Fibroblast of lung (primary cell): ENCODE data around the gene PHC2. TPM values are rescaled to one million over a fixed set of nuclear protein-coding genes. Genes with fewer than 3 reads are reported as not detected.

Source experiments
- DNase-seq, 2 donors: peaks; one replicate each; pipeline versions ENCODE4 v3.0.0 to v3.0.0-alpha.2; 2010; ENCODE audit warnings: low read depth in 2 of 2
- H2AFZ ChIP-seq: 2 replicates; pipeline ENCODE4 v1.5.1; 2012; ENCODE audit warnings: low read length, control low read depth, inconsistent platforms
- H3K27ac ChIP-seq: 2 replicates; pipeline ENCODE4 v1.5.1; 2011; ENCODE audit warnings: low read length, control low read depth; ENCODE audit not compliant: insufficient read depth
- H3K27me3 ChIP-seq: 2 replicates; pipeline ENCODE4 v1.5.1; 2011; ENCODE audit warnings: mild to moderate bottlenecking, low read length; ENCODE audit not compliant: control insufficient read depth, insufficient read depth
- H3K36me3 ChIP-seq: 2 replicates; pipeline ENCODE4 v1.5.1; 2011; ENCODE audit warnings: low read length; ENCODE audit not compliant: control insufficient read depth, insufficient read depth
- H3K4me1 ChIP-seq: 2 replicates; pipeline ENCODE4 v1.5.1; 2011; ENCODE audit warnings: low read length; ENCODE audit not compliant: control insufficient read depth, insufficient read depth; ENCODE audit errors: extremely low read depth
- H3K4me2 ChIP-seq: 2 replicates; pipeline ENCODE4 v1.5.1; 2011; ENCODE audit warnings: low read length, control low read depth; ENCODE audit not compliant: insufficient read depth; ENCODE audit errors: extremely low read depth
- H3K4me3 ChIP-seq, 4 experiments: fragments of 200-600 bp in 1 of 4; sonication (generic) in 1 of 4; replicated peaks in 1 of 4; 2 replicates each; pipeline ENCODE4 v1.5.1; 2011 to 2016; ENCODE audit warnings: low read length in 4 of 4, low read depth in 3 of 4, mild to moderate bottlenecking in 3 of 4, control low read depth in 2 of 4, inconsistent platforms in 1 of 4, mixed read lengths in 1 of 4; ENCODE audit not compliant: insufficient read depth in 1 of 4; ENCODE audit errors: control extremely low read depth in 1 of 4
- H3K79me2 ChIP-seq: 2 replicates; pipeline ENCODE4 v1.5.1; 2012; ENCODE audit warnings: mild to moderate bottlenecking, low read length, inconsistent platforms; ENCODE audit not compliant: control insufficient read depth, insufficient read depth
- H3K9ac ChIP-seq: 2 replicates; pipeline ENCODE4 v1.5.1; 2011; ENCODE audit warnings: mild to moderate bottlenecking, low read length, control low read depth; ENCODE audit not compliant: insufficient read depth
- H3K9me3 ChIP-seq: 2 replicates; pipeline ENCODE4 v1.5.1; 2012; ENCODE audit warnings: low read depth, low read length; ENCODE audit not compliant: control insufficient read depth, insufficient read depth
- H4K20me1 ChIP-seq: 2 replicates; pipeline ENCODE4 v1.5.1; 2011; ENCODE audit warnings: low read length; ENCODE audit not compliant: control insufficient read depth, insufficient read depth; ENCODE audit errors: extremely low read depth
- EZH2 ChIP-seq: IDR thresholded peaks from 2 replicates; pipeline ENCODE4 v1.5.1; 2012; ENCODE audit warnings: low read length, control low read depth, mild to moderate bottlenecking; ENCODE audit errors: missing control alignments
- polyA plus RNA-seq, 2 donors: library from polyadenylated mRNA; depleted of rRNA in 1 of 2; stranded (reverse) in 1 of 2; unstranded in 1 of 2; fragments of >200 nt; gene quantifications; 2 replicates each; pipeline ENCODE4 v1.2.1, GENCODE V29; 2011 to 2012; ENCODE audit warnings: missing spikeins in 1 of 2
- total RNA-seq: library from RNA; depleted of rRNA; stranded (reverse); fragments of >200 nt; gene quantifications from 2 replicates; pipeline ENCODE4 v1.2.1, GENCODE V29; 2014
- TF ChIP-seq, protein P1 (sequence below), 2 donors: IDR thresholded peaks in 1 of 2; conservative IDR thresholded peaks in 1 of 2; 1 replicate in 1 of 2; 2 replicates in 1 of 2; pipeline ENCODE4 v1.5.1; 2011 to 2012; ENCODE audit warnings: low read length in 2 of 2, control low read depth in 1 of 2, inconsistent platforms in 1 of 2, low read depth in 1 of 2, mild to moderate bottlenecking in 1 of 2

The PHC2 gene
- total and polyA plus RNA-seq, 2 donors (not counting 1 experiment from before 2014, with no cell fraction given), result 62.6 to 75.8 TPM

DNA sequence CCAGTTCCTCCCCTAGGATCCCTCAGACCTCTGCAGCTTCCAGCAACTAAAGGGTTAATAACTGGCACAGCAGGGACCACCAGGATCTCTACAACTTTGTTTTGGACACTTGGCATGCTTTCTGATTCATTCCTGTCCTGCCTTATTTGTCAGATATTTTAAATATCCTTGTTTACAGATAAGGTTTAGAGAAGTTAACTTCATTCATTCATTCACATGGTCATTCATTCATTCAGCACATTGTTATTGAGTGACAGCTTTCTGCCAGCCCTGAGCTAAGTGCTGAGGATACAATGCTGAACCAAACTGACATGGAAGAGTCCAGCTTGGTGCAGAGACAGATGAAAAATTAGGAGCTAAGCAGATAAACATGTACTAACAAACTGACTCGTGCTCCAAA lies 8.8 kb upstream of the PHC2 start:
- Histone ChIP-seq H2AFZ (no peak overlapping the region), H3K9ac (no peak overlapping the region)

DNA sequence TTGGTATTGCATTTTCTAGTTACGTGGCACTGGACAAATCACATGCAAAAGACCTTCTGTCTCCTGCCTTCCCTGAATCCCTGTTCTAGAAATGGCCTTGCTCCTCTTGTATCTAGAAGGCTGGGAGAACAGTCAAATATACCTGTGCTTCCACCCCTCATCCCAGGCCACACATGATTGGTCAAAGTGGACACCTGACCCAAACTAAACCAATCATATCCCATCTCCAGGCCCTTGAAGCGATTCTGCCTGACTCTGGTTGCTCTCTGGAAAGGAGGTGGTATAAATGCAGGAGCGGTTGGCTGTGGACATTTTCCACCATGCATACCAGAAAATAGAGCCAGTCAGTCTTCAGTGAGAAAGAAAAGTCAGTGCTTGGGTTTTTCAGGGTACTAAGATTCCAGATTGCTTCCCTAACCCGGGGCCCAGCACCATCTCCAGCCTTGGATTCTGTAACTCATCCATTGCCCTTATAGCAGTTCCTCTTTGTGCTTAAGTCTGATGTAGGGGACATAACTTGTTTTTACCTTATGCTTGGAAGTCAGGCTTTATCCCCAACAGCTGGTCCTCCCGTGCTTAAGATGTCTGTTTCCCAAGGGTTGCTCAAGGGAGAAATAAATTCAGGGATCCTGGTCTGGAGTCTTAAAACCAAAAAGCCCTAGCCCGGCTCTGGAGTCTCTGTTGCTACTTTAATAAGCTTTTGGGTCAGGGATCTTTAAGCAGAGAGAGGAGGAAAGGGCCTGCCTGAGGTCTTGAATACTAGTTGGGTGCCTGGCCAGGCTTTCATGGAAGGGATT lies 7.7 kb upstream of the PHC2 start:
- Histone ChIP-seq H3K36me3 (no peaks in the 10 kb centered on the region), H3K9ac (no peak overlapping the region), H3K4me1 (peaks cover 18% of the 10 kb centered on the region), H3K27ac (no peak overlapping the region), H3K9me3 (no peaks in the 10 kb centered on the region), H3K4me3 (no peak overlapping the region), H3K27me3 (no peaks in the 10 kb centered on the region), H3K4me2 (no peak overlapping the region), H2AFZ (no peak overlapping the region), H4K20me1 (no peaks in the 10 kb centered on the region), H3K79me2 (no peaks in the 10 kb centered on the region)
- no peak for TF ChIP-seq EZH2
- no peak for DNase-seq

More for the DNA sequence above, 8.8 kb upstream of the PHC2 start:
- no peaks in the 10 kb centered on the region for H3K9me3 ChIP-seq
- peaks cover 12% of the 10 kb centered on the region for H3K4me1 ChIP-seq
- no peaks in the 10 kb centered on the region for H3K79me2 ChIP-seq
- H3K27me3 ChIP-seq, result no peaks in the 10 kb centered on the region
- no peaks in the 10 kb centered on the region for H4K20me1 ChIP-seq
- no peaks in the 10 kb centered on the region for H3K36me3 ChIP-seq
- no peak for TF ChIP-seq EZH2
- TF ChIP-seq, protein P1, sequence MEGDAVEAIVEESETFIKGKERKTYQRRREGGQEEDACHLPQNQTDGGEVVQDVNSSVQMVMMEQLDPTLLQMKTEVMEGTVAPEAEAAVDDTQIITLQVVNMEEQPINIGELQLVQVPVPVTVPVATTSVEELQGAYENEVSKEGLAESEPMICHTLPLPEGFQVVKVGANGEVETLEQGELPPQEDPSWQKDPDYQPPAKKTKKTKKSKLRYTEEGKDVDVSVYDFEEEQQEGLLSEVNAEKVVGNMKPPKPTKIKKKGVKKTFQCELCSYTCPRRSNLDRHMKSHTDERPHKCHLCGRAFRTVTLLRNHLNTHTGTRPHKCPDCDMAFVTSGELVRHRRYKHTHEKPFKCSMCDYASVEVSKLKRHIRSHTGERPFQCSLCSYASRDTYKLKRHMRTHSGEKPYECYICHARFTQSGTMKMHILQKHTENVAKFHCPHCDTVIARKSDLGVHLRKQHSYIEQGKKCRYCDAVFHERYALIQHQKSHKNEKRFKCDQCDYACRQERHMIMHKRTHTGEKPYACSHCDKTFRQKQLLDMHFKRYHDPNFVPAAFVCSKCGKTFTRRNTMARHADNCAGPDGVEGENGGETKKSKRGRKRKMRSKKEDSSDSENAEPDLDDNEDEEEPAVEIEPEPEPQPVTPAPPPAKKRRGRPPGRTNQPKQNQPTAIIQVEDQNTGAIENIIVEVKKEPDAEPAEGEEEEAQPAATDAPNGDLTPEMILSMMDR (conservative IDR thresholded peaks at IDR 0.05 in 1 of 2, IDR thresholded peaks at IDR 0.05 in 1 of 2; ENCODE audit: low read depth in 1 of 2, low read length in 2 of 2), result no peak
- no peak overlapping the region for H3K27ac ChIP-seq
- DNase-seq, result no peak
- no peak overlapping the region for H3K4me3 ChIP-seq
- no peak overlapping the region for H3K4me2 ChIP-seq

- no peak for DNase-seq
- Histone ChIP-seq H3K27ac (no peak overlapping the region), H3K4me3 (no peak overlapping the region)
These were observed 5.8 kb upstream of the PHC2 start for GRCh38 chr1:33436557-33437285.

More at GRCh38 chr1:33436557-33437285, 5.8 kb upstream of the PHC2 start:
- TF ChIP-seq EZH2, result no peak
- TF ChIP-seq, protein P1 (conservative IDR thresholded peaks at IDR 0.05 in 1 of 2, IDR thresholded peaks at IDR 0.05 in 1 of 2; ENCODE audit: low read depth in 1 of 2, low read length in 2 of 2), result no peak
- H3K4me1 ChIP-seq, result peaks cover 23% of the 10 kb centered on the region
- H3K4me2 ChIP-seq, result no peak overlapping the region
- H3K9ac ChIP-seq, result no peak overlapping the region
- no peaks in the 10 kb centered on the region for H3K79me2 ChIP-seq
- H3K9me3 ChIP-seq, result no peaks in the 10 kb centered on the region
- H3K27me3 ChIP-seq, result no peaks in the 10 kb centered on the region
- no peak overlapping the region for H2AFZ ChIP-seq
- no peaks in the 10 kb centered on the region for H4K20me1 ChIP-seq
- H3K36me3 ChIP-seq, result no peaks in the 10 kb centered on the region
